ENCODE results near the gene UVSSA. TPM values are rescaled to one million over a fixed set of nuclear protein-coding genes. Genes with fewer than 3 reads are reported as not detected.
"Not testable (repeated sequence)": the region's sequence is repeated elsewhere in the genome, so short reads cannot be mapped to it uniquely, and the experiment has no call there.

The UVSSA gene
- total RNA-seq, 3 donors from 2014 or later (not counting 1 experiment from before 2014, with no cell fraction given), result 48.0 to 59.4 (median 56.4) TPM

DNA sequence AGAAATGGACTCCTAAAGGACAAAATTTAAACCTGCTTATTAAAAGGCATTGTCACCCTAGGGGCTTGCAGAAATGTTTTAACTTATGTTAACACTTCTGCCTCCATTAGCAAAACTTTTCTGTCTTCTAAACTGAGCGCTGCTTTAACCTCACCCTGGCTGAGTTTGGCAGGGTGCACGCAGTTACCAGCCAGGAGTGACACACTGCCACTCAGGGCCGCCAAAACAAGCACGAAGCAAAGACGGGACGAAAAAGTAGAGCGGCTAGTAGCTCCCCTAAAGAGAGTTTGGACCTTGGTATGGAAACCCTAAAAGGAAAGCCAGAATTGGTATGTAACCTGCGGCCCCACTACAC is 23.8 kb upstream of the UVSSA start:
- H3K27ac Mint-ChIP-seq, result no peak overlapping the region
- H3K4me1 ChIP-seq (ENCODE audit: control insufficient read depth, insufficient read depth, low read length), result no peaks in the 10 kb centered on the region
- WGBS (ENCODE audit: insufficient coverage), result 99% methylated on average over 8 of the region's 8 CpGs
- H3K36me3 Mint-ChIP-seq, result no peaks in the 10 kb centered on the region
- ATAC-seq (no peak), DNase-seq (no peak)
- intact Hi-C loops (cut with micrococcal nuclease), result loop anchor here (1.0 kb wide), 1 partner anchor 14 kb away; no protein-coding TSS in a partner anchor
- H3K36me3 ChIP-seq (ENCODE audit: control insufficient read depth, insufficient read depth, low read length), result peaks cover 46% of the 10 kb centered on the region
- TF ChIP-seq, protein P1, sequence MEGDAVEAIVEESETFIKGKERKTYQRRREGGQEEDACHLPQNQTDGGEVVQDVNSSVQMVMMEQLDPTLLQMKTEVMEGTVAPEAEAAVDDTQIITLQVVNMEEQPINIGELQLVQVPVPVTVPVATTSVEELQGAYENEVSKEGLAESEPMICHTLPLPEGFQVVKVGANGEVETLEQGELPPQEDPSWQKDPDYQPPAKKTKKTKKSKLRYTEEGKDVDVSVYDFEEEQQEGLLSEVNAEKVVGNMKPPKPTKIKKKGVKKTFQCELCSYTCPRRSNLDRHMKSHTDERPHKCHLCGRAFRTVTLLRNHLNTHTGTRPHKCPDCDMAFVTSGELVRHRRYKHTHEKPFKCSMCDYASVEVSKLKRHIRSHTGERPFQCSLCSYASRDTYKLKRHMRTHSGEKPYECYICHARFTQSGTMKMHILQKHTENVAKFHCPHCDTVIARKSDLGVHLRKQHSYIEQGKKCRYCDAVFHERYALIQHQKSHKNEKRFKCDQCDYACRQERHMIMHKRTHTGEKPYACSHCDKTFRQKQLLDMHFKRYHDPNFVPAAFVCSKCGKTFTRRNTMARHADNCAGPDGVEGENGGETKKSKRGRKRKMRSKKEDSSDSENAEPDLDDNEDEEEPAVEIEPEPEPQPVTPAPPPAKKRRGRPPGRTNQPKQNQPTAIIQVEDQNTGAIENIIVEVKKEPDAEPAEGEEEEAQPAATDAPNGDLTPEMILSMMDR (IDR thresholded peaks at IDR 0.05), result no peak
- no peak overlapping the region for H3K4me3 ChIP-seq (ENCODE audit: low read length)
- no peak overlapping the region for H3K4me3 Mint-ChIP-seq
- H3K4me1 Mint-ChIP-seq, result peaks cover 0 to under 1% of the 10 kb centered on the region in 2 donors
- H3K27me3 Mint-ChIP-seq (ENCODE audit: low read depth in 2 of 2), result no peaks in the 10 kb centered on the region
- H3K9me3 Mint-ChIP-seq, result no peaks in the 10 kb centered on the region
- no peaks in the 10 kb centered on the region for H3K27me3 ChIP-seq (ENCODE audit: control insufficient read depth, insufficient read depth, low read length)
- no peak overlapping the region for H3K27ac ChIP-seq (ENCODE audit: low read length)
- H3K9me3 ChIP-seq (ENCODE audit: control insufficient read depth, insufficient read depth, low read length), result no peaks in the 10 kb centered on the region

DNA sequence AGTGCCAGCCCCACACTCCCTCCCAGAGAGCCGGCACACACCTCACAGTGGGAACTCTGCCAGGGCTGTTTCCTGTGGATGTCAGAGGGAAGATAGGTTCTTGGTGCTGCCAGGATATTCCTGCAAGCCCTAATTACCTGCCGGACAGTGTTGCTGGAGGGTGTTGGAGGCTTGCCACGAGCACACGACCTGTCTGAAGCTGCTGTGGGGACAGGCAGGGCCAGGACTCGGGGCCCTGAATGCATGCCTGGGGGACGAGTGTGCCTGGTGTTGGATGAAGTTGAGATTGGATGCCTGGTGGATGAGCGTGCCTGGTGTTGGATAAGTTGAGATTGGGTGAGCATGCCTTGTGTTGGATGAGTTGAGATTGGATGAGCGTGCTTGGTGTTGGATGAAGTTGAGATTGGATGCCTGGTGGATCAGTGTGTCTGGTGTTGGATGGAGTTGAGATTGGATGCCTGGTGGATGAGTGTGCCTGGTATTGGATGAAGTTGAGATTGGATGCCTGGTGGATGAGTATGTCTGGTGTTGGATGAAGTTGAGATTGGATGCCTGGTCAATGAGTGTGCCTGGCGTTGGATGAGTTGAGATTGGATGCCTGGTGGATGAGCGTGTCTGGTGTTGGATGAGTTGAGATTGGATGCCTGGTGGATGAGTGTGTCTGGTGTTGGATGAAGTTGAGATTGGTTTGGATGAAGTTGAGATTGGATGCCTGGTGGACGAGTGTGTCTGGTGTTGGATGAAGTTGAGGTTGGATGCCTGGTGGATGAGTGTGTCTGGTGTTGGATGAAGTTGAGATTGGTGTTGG is 23.2 kb upstream of the UVSSA start:
- no peak for ATAC-seq
- Mint-ChIP-seq H3K4me1 (peaks cover 0 to under 1% of the 10 kb centered on the region in 2 donors), H3K27ac (no peak overlapping the region), H3K36me3 (no peaks in the 10 kb centered on the region), H3K4me3 (no peak overlapping the region), H3K9me3 (no peaks in the 10 kb centered on the region), H3K27me3 (ENCODE audit: low read depth in 2 of 2) (no peaks in the 10 kb centered on the region)
- Histone ChIP-seq H3K4me3 (ENCODE audit: low read length) (no peak overlapping the region), H3K36me3 (ENCODE audit: control insufficient read depth, insufficient read depth, low read length) (peaks cover 46% of the 10 kb centered on the region), H3K27me3 (ENCODE audit: control insufficient read depth, insufficient read depth, low read length) (no peaks in the 10 kb centered on the region), H3K4me1 (ENCODE audit: control insufficient read depth, insufficient read depth, low read length) (peaks cover 3% of the 10 kb centered on the region), H3K9me3 (ENCODE audit: control insufficient read depth, insufficient read depth, low read length) (no peaks in the 10 kb centered on the region), H3K27ac (ENCODE audit: low read length) (no peak overlapping the region)
- WGBS (ENCODE audit: insufficient coverage), result 99% methylated on average over 11 of the region's 11 CpGs
- TF ChIP-seq, protein P1 (IDR thresholded peaks at IDR 0.05), result no peak
- no peak for DNase-seq
- intact Hi-C loops (cut with micrococcal nuclease), result loop anchor here (1.0 kb wide), 1 partner anchor 15 kb away; no protein-coding TSS in a partner anchor

DNA sequence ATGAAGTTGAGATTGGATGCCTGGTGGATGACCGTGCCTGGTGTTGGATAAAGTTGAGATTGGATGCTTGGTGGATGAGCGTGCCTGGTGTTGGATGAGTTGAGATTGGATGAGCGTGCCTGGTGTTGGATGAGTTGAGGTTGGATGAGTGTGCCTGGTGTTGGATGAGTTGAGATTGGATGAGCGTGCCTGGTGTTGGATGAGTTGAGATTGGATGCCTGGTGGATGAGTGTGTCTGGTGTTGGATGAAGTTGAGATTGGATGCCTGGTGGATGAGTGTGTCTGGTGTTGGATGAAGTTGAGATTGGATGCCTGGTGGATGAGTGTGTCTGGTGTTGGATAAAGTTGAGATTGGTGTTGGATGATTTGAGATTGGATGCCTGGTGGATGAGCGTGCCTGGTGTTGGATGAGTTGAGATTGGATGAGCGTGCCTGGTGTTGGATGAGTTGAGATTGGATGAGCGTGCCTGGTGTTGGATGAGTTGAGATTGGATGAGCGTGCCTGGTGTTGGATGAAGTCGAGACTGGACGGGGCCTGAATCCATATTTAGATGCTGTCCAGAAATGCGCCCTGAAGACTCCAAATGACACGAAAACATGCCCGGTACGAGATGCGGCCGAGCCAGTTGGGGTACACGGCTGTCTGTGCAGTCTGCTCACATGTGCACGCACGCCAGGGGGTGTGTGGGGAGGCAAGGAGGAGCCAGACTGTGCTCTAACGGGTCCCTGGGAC is 22.4 kb upstream of the UVSSA start:
- H3K36me3 Mint-ChIP-seq; intact Hi-C loops (cut with micrococcal nuclease); H3K27me3 Mint-ChIP-seq (ENCODE audit: low read depth in 2 of 2); H3K9me3 Mint-ChIP-seq; H3K4me3 Mint-ChIP-seq; H3K4me3 ChIP-seq (ENCODE audit: low read length); H3K27ac Mint-ChIP-seq; H3K9me3 ChIP-seq (ENCODE audit: control insufficient read depth, insufficient read depth, low read length); H3K27ac ChIP-seq (ENCODE audit: low read length); DNase-seq; H3K4me1 Mint-ChIP-seq; ATAC-seq; H3K27me3 ChIP-seq (ENCODE audit: control insufficient read depth, insufficient read depth, low read length): not testable (repeated sequence)
- H3K36me3 ChIP-seq (ENCODE audit: control insufficient read depth, insufficient read depth, low read length), result peaks cover 42% of the 10 kb centered on the region
- 98% methylated on average over 20 of the region's 20 CpGs for WGBS (ENCODE audit: insufficient coverage)
- peaks cover 11% of the 10 kb centered on the region for H3K4me1 ChIP-seq (ENCODE audit: control insufficient read depth, insufficient read depth, low read length)

DNA sequence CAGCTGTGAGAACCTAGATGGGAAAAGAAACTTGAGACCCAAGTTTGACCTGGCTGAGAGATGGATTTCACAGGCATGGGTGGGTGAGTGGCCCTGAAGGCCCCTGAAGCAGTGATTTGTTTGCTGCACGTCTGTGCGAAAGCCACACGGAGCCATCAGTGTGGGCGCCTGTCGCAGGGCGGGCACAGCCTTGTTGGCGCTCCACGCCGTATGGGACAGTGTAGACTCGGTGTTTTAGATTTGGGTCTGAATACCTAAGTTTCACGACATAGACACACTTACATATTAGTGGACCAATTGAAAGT is 21.9 kb upstream of the UVSSA start:
- H3K36me3 Mint-ChIP-seq, result no peaks in the 10 kb centered on the region
- no peak for ATAC-seq
- no peak overlapping the region for H3K4me3 ChIP-seq (ENCODE audit: low read length)
- H3K4me1 ChIP-seq (ENCODE audit: control insufficient read depth, insufficient read depth, low read length), result peaks cover 16% of the 10 kb centered on the region
- H3K4me3 Mint-ChIP-seq, result no peak overlapping the region
- peaks cover 3 to 13% of the 10 kb centered on the region in 2 donors for H3K4me1 Mint-ChIP-seq
- H3K27ac ChIP-seq (ENCODE audit: low read length), result no peak overlapping the region
- H3K9me3 ChIP-seq (ENCODE audit: control insufficient read depth, insufficient read depth, low read length), result no peaks in the 10 kb centered on the region
- H3K36me3 ChIP-seq (ENCODE audit: control insufficient read depth, insufficient read depth, low read length), result peaks cover 42% of the 10 kb centered on the region
- H3K9me3 Mint-ChIP-seq, result no peaks in the 10 kb centered on the region
- TF ChIP-seq, protein P1 (IDR thresholded peaks at IDR 0.05), result no peak
- 97% methylated on average over 11 of the region's 11 CpGs for WGBS (ENCODE audit: insufficient coverage)
- H3K27ac Mint-ChIP-seq, result no peak overlapping the region
- H3K27me3 ChIP-seq (ENCODE audit: control insufficient read depth, insufficient read depth, low read length), result no peaks in the 10 kb centered on the region
- DNase-seq, result no peak
- intact Hi-C loops (cut with micrococcal nuclease), result no loop called here
- no peaks in the 10 kb centered on the region for H3K27me3 Mint-ChIP-seq (ENCODE audit: low read depth in 2 of 2)
